Stimulated activated CD4-positive, alpha-beta T cell treated with anti-CD3 and anti-CD28 coated beads, Interleukin-2, amount 100 ng/mL, for 48 hours (primary cell): Measurements from ENCODE around the gene JAM3.
"Not testable (repeated sequence)": the region's sequence is repeated elsewhere in the genome, so short reads cannot be mapped to it uniquely, and the experiment has no call there.

Experiments
- DNase-seq, 2 donors: peaks; one replicate each; pipeline ENCODE4 v3.0.0-alpha.2; 2020

JAM3 gene

DNA sequence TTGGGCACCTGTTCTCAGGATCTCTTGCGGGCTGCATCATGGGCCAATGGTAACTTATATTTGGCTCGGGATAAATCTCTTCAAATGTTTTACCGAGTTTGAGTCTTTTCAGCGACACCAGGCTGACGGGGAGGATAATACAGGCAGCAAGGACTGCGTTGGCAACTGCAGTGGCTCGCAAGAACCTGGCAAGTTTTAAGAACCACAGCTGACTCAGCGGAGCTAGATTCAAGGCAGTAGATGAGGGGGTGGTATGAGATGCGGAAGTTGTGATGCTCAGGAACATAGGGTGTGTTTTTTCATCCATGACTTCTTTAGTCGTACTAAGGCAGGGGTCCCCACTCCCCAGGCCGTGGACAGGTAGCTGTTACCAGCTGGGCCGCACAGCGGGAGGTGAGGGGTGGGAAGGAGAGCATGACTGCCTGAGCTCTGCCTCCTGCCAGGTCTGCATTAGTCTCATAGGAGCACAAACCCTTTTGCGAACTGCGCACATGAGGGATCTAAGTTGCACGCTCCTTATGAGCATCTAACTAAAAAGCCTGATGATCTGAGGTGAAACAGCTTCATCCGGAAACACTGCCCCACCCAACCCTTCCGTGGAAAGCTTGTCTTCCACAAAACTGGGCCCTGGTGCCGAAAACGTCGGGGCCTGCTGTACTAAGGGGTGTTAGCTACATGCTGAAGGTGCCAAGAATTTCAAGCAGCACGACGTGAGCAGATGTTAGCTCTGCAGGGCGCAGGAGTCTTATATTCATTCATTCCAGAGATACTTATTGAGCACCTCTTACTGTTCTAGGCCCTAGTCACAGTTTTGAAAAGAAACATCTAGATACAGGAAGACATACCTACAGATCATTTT lies 6.4 kb upstream of the JAM3 start:
- DNase-seq = no peak

DNA sequence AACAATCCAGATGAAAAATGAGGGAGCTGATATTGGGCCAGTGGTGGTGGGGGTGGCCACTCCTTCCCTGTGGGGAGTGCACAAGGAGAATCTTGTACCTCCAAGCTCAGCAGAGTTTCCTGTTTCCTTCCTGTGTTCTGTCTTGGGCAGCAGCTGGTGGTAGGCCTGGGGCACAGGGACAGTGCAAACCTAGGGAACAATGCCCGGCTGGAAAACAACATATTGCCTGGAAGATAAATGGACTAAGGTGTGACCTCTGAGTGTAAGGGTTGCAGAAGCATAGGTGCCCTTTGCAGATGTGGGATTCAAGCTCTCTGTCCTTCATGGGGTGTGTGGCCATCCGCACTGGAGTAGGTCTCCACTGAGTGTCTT lies 5.8 kb upstream of the JAM3 start:
- no peak for DNase-seq

DNA sequence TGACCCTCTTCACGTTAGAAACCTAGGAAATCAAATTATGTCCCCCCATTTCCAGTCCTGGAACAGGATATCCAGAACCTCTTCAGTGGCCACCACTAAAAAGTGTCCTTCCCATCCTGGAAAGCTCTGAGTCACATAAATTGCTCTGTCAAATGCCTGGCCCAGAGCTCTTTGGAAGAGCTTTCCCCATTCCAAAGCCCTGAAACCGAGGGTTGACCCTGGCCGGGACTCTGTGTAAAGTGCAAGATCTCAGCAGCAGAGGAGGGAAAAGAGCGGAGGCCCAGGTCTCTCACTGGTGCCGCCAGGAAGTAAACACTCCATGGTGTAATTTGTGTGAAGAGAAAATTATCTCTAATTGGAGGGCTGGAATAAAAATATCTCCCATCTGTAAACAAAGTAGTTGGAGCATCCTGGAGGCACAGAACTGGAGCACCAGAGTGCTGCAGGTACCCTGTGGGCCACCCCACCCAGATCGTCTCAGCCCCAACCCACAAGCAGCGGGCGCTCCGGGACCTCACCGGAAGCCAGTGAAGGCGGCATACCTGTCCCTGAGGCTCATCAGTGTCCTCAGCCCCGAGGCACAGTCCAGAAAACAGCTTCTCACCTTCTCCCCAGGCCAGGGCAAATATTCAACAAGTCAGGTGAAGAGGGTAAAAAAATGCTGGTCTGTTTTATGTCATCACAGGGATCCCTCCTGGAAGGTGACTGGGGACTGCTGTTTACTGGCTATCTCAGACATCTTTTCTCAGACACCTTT lies 4.7 kb upstream of the JAM3 start:
- DNase-seq = no peak

DNA sequence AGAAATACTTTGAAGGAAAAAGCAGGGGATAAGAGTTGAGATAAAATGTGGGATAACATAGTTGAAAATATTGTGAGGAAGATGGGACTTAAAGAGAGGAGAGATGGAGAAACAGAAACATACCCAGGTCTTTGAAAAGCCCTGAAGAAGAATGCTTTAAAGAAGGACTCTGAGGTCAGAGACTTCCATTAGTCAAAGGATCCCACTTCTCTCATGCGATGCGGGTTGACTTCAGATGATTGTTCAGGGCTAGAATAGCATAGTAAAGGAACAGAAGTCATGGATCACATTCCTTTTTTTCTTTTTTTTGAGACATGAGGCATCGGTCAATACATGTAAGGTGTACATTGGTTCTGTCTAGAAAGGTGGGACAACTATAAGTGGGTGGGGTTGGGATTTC lies 3.5 kb upstream of the JAM3 start:
- no peak for DNase-seq

DNA sequence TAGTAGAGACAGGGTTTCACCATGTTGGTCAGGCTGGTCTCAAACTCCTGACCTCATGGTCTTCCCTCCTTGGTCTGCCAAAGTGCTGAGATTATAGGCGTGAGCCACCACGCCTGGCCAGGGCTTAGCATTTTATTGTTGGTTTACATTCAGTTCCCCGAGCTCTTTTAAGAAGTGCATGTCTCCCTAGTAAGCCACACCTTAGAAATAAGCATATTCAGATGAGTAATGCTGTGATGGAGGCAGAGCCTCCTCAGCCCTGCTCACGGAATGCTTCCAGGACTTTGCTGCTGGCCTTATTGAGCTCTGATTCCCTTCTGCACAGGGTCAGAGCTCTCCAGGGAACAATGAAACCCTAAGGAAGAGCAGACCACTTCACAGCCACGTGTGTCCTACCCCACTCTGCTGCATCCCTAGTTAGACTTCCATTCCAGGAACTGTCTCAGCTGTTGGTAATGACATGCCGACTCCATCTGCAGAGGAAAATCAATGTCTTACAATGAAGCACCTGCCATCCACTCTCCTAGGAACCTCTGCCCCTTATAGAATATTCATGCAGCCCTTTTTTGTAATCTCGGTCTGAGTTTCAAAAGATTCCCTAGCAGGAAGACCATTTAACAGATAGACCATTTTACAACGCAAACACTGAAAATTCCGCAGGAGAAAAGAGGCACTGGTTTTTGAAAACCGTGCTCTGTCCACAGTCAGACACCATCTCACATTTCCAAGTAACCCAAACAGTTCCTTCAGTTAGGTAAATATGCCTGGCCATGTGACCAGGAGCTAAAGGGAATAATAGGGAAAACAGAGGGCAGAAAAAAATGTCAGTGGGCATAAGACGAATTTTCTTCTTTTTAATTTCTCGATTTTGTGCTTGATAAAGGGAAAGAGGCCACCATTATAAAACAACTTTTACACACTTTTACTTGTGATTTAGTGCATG lies 1.7 kb upstream of the JAM3 start:
- no peak for DNase-seq

DNA sequence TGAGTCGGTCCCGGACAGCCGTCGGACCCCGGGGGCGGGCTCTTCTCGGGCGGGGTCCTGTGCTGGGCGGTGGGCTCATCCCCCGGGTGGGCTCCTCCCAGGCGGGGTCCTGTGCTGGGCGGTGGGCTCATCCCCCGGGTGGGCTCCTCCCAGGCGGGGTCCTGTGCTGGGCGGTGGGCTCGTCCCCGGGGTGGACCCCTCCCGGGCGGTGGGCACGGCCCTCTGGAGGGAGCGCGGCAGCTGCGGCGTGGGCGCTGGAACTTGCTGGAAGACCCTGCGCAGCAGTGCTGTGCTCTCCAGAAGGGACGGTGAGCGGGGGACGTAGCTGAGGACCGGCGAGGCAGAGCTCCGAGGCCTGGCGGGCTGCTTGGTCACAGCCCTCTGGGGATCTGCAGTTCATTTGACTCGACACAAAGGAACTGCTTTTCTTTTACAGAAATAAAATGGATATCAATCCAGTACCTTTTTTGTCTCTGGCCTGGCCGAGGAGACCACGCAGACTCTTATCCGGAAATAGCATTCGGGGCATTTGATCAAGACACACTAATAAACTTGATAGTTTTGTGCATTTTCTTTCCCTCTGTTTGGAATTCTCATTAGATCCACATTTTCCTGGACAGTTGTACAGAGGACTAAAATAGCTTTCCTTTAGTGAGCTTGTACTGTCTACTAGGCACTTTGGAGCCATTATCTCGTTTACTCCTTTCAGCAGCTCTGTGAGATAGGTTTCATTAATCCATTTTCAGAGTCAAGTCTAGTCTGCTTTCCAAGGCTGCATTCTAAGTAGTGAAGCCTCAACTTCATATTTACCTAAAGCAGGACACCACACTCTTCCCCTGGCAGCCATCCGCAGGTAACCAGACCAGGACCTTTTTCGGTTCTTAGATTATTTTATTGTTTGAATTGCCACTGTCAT lies 812 bp downstream of the JAM3 start:
- DNase-seq = no peak

DNA sequence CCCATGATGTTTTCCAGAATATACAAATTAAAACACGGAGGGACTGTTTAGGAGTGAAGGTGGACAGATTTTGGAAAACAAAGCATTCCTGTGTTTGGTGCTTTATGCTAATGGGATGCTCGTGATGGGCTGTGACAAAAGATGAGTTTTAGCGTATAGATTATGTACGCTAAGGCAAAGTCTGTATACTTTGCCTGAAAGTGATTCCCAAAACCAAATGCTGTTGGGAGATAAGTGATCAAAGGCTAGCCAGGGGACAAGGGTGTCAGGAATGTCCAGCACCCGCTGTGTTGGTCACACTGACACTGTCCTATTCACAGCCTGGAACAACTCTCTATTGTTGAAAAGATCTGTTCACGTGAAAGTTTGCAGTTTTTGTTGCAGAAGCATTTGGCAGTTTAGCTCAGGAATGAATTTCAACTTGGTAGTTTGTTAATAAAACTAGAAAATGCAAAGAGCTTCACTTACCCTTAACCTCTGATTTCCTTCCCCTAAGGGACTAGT lies 1.5 kb downstream of the JAM3 start:
- DNase-seq = no peak

DNA sequence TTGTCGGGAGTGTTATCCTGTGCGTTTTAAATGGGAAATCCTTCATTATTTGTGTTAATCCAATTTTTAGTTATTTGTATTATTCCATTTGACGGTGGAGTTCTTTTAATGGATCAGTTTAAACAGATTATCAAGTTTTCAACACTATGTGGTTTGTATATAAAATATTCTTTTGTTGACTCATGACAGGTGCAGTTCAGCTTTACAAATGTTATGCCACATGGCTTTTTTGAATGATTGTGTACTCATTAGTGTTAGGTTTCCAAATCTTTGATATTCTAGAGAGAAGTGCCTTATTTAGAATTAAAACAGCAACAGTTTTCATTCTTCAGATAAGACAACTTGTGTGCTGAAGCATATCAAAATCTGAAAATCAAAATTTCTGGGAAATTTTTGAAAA lies 2.4 kb downstream of the JAM3 start:
- DNase-seq = no peak

DNA sequence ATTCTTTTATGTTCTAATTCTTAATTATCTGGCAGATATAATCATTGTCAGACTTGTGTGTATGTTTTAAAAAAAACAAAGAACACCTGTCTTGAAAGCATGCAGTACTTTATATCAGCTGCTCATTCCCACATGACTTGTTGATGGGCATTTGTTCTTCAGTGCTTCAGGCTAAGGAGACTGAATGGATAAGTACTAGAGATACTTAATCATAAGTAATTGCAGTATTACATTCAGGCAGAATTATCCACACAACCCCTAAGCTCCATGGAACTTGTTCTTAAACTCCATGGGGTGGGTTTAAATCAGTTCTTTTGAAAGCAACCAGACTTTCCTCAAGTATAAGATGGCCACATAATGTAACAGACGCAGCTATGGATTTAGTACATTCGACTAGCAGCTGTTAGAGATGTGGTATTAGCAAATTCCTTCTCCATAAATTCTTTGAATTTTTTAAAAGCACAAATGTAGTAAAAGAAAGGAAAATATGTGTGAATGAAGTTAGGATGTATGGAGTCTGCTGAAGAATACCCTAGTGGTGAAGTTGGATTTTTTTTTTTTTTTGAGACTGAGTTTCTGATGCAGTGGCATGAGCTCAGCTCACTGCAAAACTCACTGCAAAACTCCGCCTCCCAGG lies 3.0 kb downstream of the JAM3 start:
- DNase-seq = no peak

DNA sequence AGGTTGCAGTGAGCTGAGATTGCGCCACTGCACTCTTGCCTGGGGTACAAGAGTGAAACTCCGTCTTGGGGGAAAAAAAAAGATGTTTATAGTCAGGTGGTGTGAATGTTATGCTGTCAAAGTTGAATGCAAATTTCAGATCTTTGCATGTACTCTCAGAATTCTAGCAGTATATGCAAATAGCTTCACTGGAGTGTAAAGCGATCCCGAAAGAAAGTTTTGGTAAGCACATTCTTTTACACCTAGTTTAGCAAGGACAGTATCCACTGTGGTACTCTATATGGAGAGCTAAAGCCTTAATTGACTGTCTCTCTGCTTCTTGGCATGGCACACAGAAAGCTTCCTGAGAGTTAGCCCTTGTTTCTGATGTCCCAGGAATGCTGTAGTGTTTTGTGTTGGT lies 4.0 kb downstream of the JAM3 start:
- no peak for DNase-seq

DNA sequence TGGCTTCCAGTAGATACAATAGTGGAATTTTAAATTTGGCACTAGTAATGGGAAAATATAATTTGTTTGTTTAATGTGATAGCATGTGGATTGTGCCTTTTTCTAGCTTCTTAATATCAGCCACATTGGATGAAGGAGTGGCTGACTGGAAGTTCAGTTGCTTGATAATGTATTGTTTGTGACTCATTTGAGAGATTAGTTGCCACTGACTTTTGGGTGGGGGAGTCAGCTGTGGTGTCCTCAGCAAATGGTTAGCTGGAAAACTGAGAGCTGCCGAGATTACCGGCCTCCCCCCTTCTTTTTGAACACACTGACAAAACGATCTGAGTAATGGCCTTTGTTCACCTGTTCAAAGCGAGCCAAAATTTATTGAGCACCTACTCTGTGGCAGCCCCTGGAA lies 5.5 kb downstream of the JAM3 start:
- DNase-seq = no peak

DNA sequence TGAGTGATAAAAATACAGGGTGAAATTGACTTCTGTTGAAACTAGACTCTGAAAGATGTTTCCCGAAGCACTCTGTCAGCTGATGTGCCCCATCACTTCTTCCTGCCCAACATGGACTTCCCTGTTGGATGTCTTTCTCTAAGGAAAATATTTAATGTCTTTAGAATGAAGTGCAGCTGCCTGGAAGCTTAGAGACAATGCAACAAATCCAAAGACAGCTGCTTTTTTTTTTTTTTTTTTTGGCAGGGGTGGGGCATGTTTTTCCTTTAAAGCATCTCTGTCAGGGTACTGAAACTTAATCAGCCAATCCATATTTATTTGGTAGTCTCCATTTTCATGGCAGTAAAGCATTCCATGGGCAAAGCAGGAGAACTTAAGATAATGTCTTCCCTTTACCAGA lies 5.9 kb downstream of the JAM3 start:
- no peak for DNase-seq

DNA sequence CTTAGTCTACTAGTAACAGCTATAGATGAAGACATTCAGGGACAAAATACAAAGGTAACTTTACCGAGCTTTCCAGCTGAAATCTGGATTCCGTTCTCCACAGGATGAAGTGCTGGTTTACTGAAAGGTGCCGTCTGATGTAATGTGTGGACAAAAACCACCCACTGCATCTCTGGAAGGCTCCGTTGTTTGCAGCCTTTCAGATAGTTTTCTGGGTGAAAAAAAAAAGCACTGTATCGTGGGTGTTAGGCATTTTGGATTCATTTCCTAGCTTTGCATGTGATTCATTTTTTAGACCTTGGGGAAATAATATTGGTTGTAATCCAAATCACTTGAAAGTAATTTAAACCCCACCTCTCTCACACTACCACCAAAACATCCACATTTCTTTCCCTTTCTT lies 10.4 kb downstream of the JAM3 start:
- DNase-seq = no peak

DNA sequence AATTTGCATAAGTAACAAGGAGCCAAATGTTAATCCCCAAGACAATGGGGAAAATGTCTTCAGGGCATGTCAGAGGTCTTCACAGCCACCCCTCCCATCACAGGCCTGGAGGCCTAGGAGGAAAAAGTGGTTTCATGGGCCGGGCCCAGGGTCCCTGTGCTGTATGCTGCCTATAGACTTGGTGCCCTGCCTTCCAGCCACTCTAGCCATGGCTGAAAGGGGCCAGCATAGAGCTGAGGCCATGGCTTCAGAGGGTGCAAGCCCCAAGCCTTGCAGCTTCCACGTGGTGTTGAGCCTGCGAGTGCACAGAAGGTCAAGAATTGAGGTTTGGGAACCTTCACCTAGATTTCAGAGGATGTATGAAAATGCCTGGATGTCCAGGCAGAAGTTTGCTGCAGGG lies 12.4 kb downstream of the JAM3 start:
- DNase-seq = not testable (repeated sequence)

DNA sequence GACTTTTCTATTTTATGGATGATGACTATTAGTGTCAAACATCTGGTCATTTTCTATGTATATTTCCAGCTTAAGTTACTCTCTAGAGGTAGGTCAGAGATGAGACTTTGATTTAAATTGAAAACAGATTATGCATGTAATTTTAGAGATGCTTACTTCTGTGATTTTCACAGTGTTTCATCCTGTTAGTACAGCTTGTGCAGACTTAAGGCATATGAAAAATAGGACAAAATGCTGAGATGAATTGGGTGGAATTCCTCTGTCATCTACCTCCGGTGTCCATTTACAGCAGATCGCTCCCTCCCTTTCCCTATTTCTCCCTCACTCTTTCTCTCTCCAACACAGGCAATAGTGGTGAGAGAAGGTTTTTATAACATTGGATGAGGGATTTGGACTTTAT lies 14.1 kb downstream of the JAM3 start:
- DNase-seq = no peak

DNA sequence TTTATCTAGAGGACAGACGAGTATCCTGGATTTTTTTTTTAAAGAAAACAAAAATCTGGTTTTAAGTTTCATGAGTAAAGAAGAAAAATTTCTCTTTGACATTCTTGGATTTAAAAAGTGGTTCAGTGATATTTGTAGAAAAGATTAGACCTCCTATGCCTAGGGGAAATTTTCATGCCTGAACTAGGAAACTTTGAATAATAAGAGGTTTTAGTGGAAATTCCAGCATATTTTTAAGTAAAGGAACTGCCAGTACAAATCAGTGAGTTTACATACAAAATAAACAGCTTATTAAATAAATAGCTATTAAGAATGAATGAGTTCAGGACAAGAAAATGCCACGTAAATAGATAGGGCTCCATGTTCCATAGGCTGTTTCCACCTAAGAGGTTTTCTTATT lies 17.5 kb downstream of the JAM3 start:
- no peak for DNase-seq

DNA sequence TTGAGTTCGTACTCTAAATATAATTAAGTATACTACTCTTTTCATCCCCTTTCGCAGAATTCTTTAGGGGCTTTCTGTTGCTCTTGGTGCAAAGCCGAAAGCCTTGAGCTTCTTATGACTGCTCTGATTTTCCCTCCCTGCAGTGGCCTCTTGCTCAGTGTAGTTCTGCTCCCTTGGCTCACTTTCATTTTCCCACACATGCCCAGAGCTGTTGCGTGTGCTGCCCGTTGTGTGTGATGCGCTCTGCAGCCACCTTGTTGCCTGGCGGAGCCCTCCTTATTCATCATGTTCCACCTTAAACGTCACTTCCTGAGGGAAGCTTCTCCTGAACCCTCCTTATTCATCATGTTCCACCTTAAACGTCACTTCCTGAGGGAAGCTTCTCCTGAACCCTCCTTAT lies 23.1 kb downstream of the JAM3 start:
- not testable (repeated sequence) for DNase-seq

DNA sequence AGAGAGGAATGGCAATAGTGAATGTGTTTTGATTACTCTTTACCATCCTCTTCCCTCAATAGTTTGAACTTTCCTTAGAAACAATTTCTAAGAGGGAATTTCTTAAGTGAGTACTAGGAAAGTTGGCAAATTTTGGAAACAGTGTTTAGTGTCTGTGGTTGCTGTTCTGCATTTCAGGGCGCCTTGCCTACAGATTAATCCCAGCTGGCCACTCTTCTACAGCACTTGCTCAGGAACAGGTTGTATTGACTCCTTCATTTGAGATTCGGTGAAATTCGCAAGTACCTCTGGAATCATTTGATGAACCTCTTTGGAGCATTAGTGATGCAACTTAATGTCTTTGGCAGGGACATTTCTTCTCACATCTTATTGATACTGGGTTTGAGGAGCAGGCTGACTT lies 28.3 kb downstream of the JAM3 start:
- no peak for DNase-seq

DNA sequence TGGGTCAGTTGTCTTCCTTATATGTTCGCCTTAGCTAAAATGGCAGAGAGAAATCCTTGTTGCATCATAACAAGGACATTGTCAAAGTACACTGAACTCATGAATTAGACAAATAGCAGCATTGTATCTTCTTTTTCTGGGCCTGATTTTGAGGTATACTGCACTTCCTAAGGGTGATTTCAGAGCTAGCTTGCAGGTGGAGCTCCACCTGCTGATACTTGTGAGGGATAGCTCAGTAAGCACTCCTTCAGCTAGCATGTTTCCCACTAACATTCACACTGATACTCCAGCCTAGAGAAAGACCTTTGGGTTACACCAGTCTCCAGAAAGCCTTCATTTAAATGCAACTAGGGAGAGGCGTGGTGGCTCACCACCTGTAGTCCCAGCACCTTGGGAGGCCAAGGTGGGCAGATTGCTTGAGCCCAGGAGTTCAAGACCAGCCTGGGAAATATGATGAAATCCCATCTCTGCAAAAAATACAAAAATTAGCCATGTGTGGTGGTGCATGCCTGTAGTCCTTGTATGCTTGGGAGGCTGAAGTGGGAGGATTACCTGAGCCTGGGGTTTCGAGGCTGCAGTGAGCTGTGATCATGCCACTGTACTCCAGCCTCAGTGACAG lies 29.8 kb downstream of the JAM3 start:
- no peak for DNase-seq

DNA sequence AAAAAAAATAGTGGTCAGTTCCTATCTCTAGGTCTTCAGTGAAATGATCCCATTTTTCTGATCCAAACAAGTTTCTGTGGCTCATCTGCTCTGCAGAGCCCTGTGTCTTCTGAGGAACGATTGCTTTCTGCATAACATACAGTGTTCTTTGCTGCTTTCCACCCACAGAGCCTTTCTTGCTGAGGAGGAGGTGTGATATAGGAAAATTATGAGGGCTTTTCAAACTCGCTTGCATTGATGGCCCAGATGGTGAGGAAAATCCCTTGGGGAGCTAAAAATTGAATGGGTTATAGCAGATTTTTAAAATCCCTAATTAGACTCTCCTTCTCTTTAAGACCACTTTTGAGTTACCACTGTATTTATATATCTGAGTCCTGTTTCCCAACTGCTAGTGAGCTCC lies 31.3 kb downstream of the JAM3 start:
- DNase-seq = no peak

DNA sequence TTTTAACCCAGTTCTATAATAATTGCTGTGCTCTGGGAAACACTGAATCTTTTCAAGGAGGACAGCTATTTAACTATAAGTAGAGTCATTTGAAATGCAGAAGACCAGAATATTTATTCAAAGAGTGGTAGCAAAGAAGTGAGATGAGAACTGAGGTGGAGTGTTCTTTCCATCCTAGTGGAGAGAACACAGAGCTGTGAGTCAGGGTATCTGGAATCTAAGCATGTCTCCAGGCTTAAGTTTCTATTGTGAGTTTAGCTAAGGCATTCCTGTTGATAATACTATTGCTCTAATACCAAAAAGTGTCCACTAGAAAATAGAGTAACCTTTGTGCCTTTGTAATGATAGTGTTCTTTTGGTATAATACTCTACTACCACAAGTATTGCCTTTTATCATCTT lies 32.4 kb downstream of the JAM3 start:
- no peak for DNase-seq
